Measurements from ENCODE around the gene PCDH9.

The PCDH9 gene

GRCh38 chr13:66301482-66301881 lies 928.7 kb downstream of the PCDH9 start:
- Histone ChIP-seq H3K4ac (ENCODE audit: low read length) (no peak overlapping the region), H2AK5ac (ENCODE audit: low read depth, low read length) (no peak overlapping the region), H3K36me3 (replicated peaks in 1 of 2; ENCODE audit: control insufficient read depth in 2 of 2, insufficient read depth in 2 of 2, low read length in 2 of 2) (no peaks in the 10 kb centered on the region), H3K4me3 (ENCODE audit: low read length in 2 of 2) (no peak overlapping the region), H3K27ac (replicated peaks; ENCODE audit: low read length) (no peak overlapping the region), H2AFZ (ENCODE audit: low read length) (no peak overlapping the region), H2BK5ac (ENCODE audit: low read length) (no peak overlapping the region), H3K27me3 (ENCODE audit: control insufficient read depth in 3 of 3, insufficient read depth in 3 of 3, low read depth in 1 of 3, low read length in 3 of 3) (no peaks in the 10 kb centered on the region), H3K9me3 (replicated peaks in 1 of 2; ENCODE audit: control insufficient read depth in 2 of 2, insufficient read depth in 1 of 2, low read depth in 1 of 2, low read length in 2 of 2) (no peaks in the 10 kb centered on the region), H3K18ac (ENCODE audit: low read length) (no peak overlapping the region), H2BK120ac (ENCODE audit: low read depth, low read length) (no peak overlapping the region), H3K14ac (ENCODE audit: low read length) (no peak overlapping the region), H3K9ac (ENCODE audit: low read depth, low read length, poor library complexity) (no peak overlapping the region), H3K23ac (ENCODE audit: low read depth, low read length, poor library complexity) (no peak overlapping the region), H3K4me1 (ENCODE audit: control insufficient read depth in 2 of 2, insufficient read depth in 1 of 2, low read depth in 1 of 2, low read length in 2 of 2) (peaks cover 2% of the 10 kb centered on the region in 2 donors), H4K91ac (ENCODE audit: low read depth, low read length, poor library complexity) (no peak overlapping the region), H2BK15ac (ENCODE audit: low read length) (no peak overlapping the region), H3K79me1 (ENCODE audit: low read depth, low read length) (no peaks in the 10 kb centered on the region), H3K4me2 (ENCODE audit: insufficient read depth, low read length, poor library complexity, severe bottlenecking) (no peak overlapping the region), H2BK12ac (ENCODE audit: low read length) (no peak overlapping the region), H4K8ac (ENCODE audit: low read depth, low read length) (no peak overlapping the region)
- DNase-seq (ENCODE audit: low spot score) = no peak

GRCh38 chr13:66301006-66301405 lies 929.1 kb downstream of the PCDH9 start:
- Histone ChIP-seq H2AFZ (ENCODE audit: low read length) (peak overlapping the region; percentile 43), H3K79me1 (ENCODE audit: low read depth, low read length) (no peaks in the 10 kb centered on the region), H3K9me3 (replicated peaks in 1 of 2; ENCODE audit: control insufficient read depth in 2 of 2, insufficient read depth in 1 of 2, low read depth in 1 of 2, low read length in 2 of 2) (no peaks in the 10 kb centered on the region), H3K4me1 (ENCODE audit: control insufficient read depth in 2 of 2, insufficient read depth in 1 of 2, low read depth in 1 of 2, low read length in 2 of 2) (peaks cover 2% of the 10 kb centered on the region in 2 donors), H2BK12ac (ENCODE audit: low read length) (no peak overlapping the region), H2AK5ac (ENCODE audit: low read depth, low read length) (no peak overlapping the region), H3K14ac (ENCODE audit: low read length) (no peak overlapping the region), H3K36me3 (replicated peaks in 1 of 2; ENCODE audit: control insufficient read depth in 2 of 2, insufficient read depth in 2 of 2, low read length in 2 of 2) (no peaks in the 10 kb centered on the region), H2BK120ac (ENCODE audit: low read depth, low read length) (no peak overlapping the region), H3K4ac (ENCODE audit: low read length) (no peak overlapping the region), H4K91ac (ENCODE audit: low read depth, low read length, poor library complexity) (no peak overlapping the region), H3K4me3 (ENCODE audit: low read length in 2 of 2) (no peak overlapping the region), H2BK5ac (ENCODE audit: low read length) (no peak overlapping the region), H3K4me2 (ENCODE audit: insufficient read depth, low read length, poor library complexity, severe bottlenecking) (no peak overlapping the region), H3K27ac (replicated peaks; ENCODE audit: low read length) (no peak overlapping the region), H3K27me3 (ENCODE audit: control insufficient read depth in 3 of 3, insufficient read depth in 3 of 3, low read depth in 1 of 3, low read length in 3 of 3) (no peaks in the 10 kb centered on the region), H3K18ac (ENCODE audit: low read length) (no peak overlapping the region), H3K23ac (ENCODE audit: low read depth, low read length, poor library complexity) (no peak overlapping the region), H3K9ac (ENCODE audit: low read depth, low read length, poor library complexity) (no peak overlapping the region), H4K8ac (ENCODE audit: low read depth, low read length) (no peak overlapping the region), H2BK15ac (ENCODE audit: low read length) (no peak overlapping the region)
- WGBS, 2 donors (ENCODE audit: extremely low coverage in 2 of 2, insufficient read length in 2 of 2, insufficient replicate concordance in 1 of 2) = no CpG with 5 or more reads among the region's 1 CpG
- no peak for DNase-seq (ENCODE audit: low spot score)

GRCh38 chr13:66296875-66297274 lies 933.3 kb downstream of the PCDH9 start:
- H3K4me3 ChIP-seq (ENCODE audit: low read length in 2 of 2) = no peak overlapping the region
- no peak overlapping the region for H2BK12ac ChIP-seq (ENCODE audit: low read length)
- peaks cover 2% of the 10 kb centered on the region in 2 donors for H3K4me1 ChIP-seq (ENCODE audit: control insufficient read depth in 2 of 2, insufficient read depth in 1 of 2, low read depth in 1 of 2, low read length in 2 of 2)
- no peak overlapping the region for H3K4me2 ChIP-seq (ENCODE audit: insufficient read depth, low read length, poor library complexity, severe bottlenecking)
- H2AK5ac ChIP-seq (ENCODE audit: low read depth, low read length) = no peak overlapping the region
- no peak overlapping the region for H4K8ac ChIP-seq (ENCODE audit: low read depth, low read length)
- no peak overlapping the region for H2AFZ ChIP-seq (ENCODE audit: low read length)
- no peak overlapping the region for H3K27ac ChIP-seq (replicated peaks; ENCODE audit: low read length)
- no peak overlapping the region for H3K18ac ChIP-seq (ENCODE audit: low read length)
- WGBS, 2 donors (ENCODE audit: extremely low coverage in 2 of 2, insufficient read length in 2 of 2, insufficient replicate concordance in 1 of 2) = no CpG with 5 or more reads among the region's 1 CpG
- no peaks in the 10 kb centered on the region for H3K27me3 ChIP-seq (ENCODE audit: control insufficient read depth in 3 of 3, insufficient read depth in 3 of 3, low read depth in 1 of 3, low read length in 3 of 3)
- H2BK15ac ChIP-seq (ENCODE audit: low read length) = no peak overlapping the region
- H3K79me1 ChIP-seq (ENCODE audit: low read depth, low read length) = no peaks in the 10 kb centered on the region
- H3K9ac ChIP-seq (ENCODE audit: low read depth, low read length, poor library complexity) = no peak overlapping the region
- H2BK5ac ChIP-seq (ENCODE audit: low read length) = no peak overlapping the region
- H4K91ac ChIP-seq (ENCODE audit: low read depth, low read length, poor library complexity) = no peak overlapping the region
- no peak overlapping the region for H3K4ac ChIP-seq (ENCODE audit: low read length)
- no peaks in the 10 kb centered on the region for H3K36me3 ChIP-seq (replicated peaks in 1 of 2; ENCODE audit: control insufficient read depth in 2 of 2, insufficient read depth in 2 of 2, low read length in 2 of 2)
- H2BK120ac ChIP-seq (ENCODE audit: low read depth, low read length) = no peak overlapping the region
- H3K23ac ChIP-seq (ENCODE audit: low read depth, low read length, poor library complexity) = no peak overlapping the region
- H3K14ac ChIP-seq (ENCODE audit: low read length) = no peak overlapping the region
- no peaks in the 10 kb centered on the region for H3K9me3 ChIP-seq (replicated peaks in 1 of 2; ENCODE audit: control insufficient read depth in 2 of 2, insufficient read depth in 1 of 2, low read depth in 1 of 2, low read length in 2 of 2)
- no peak for DNase-seq (ENCODE audit: low spot score)

GRCh38 chr13:66296328-66296727 lies 933.8 kb downstream of the PCDH9 start:
- no peak overlapping the region for H3K4ac ChIP-seq (ENCODE audit: low read length)
- H3K36me3 ChIP-seq (replicated peaks in 1 of 2; ENCODE audit: control insufficient read depth in 2 of 2, insufficient read depth in 2 of 2, low read length in 2 of 2) = no peaks in the 10 kb centered on the region
- no peak overlapping the region for H2AK5ac ChIP-seq (ENCODE audit: low read depth, low read length)
- H3K14ac ChIP-seq (ENCODE audit: low read length) = no peak overlapping the region
- no peaks in the 10 kb centered on the region for H3K27me3 ChIP-seq (ENCODE audit: control insufficient read depth in 3 of 3, insufficient read depth in 3 of 3, low read depth in 1 of 3, low read length in 3 of 3)
- no peak overlapping the region for H2BK5ac ChIP-seq (ENCODE audit: low read length)
- no peak overlapping the region for H3K4me2 ChIP-seq (ENCODE audit: insufficient read depth, low read length, poor library complexity, severe bottlenecking)
- peaks cover 2% of the 10 kb centered on the region in 2 donors for H3K4me1 ChIP-seq (ENCODE audit: control insufficient read depth in 2 of 2, insufficient read depth in 1 of 2, low read depth in 1 of 2, low read length in 2 of 2)
- no peak overlapping the region for H4K8ac ChIP-seq (ENCODE audit: low read depth, low read length)
- H3K4me3 ChIP-seq (ENCODE audit: low read length in 2 of 2) = no peak overlapping the region
- H3K18ac ChIP-seq (ENCODE audit: low read length) = no peak overlapping the region
- no peaks in the 10 kb centered on the region for H3K79me1 ChIP-seq (ENCODE audit: low read depth, low read length)
- no peak overlapping the region for H3K9ac ChIP-seq (ENCODE audit: low read depth, low read length, poor library complexity)
- H2BK12ac ChIP-seq (ENCODE audit: low read length) = no peak overlapping the region
- no peak overlapping the region for H2BK15ac ChIP-seq (ENCODE audit: low read length)
- H2BK120ac ChIP-seq (ENCODE audit: low read depth, low read length) = no peak overlapping the region
- no peak overlapping the region for H4K91ac ChIP-seq (ENCODE audit: low read depth, low read length, poor library complexity)
- DNase-seq (ENCODE audit: low spot score) = no peak
- no peak overlapping the region for H3K27ac ChIP-seq (replicated peaks; ENCODE audit: low read length)
- H2AFZ ChIP-seq (ENCODE audit: low read length) = no peak overlapping the region
- H3K23ac ChIP-seq (ENCODE audit: low read depth, low read length, poor library complexity) = no peak overlapping the region
- H3K9me3 ChIP-seq (replicated peaks in 1 of 2; ENCODE audit: control insufficient read depth in 2 of 2, insufficient read depth in 1 of 2, low read depth in 1 of 2, low read length in 2 of 2) = no peaks in the 10 kb centered on the region

Data from neuronal stem cell (in vitro differentiated cells).